Caco-2 (cell line): ENCODE data around the gene CYP46A1. TPM values are rescaled to one million over a fixed set of nuclear protein-coding genes. Genes with fewer than 3 reads are reported as not detected.
A peak's percentile ranks its signal among the peaks of the same experiment; 100 is the strongest.

ENCODE experiments used
- BruUV-seq: library from RNA; stranded (reverse); fragments of 400-500 nt; replicated peaks from 2 replicates; lab custom pipeline; 2021; lab: Mats Ljungman, UMichigan
- CTCF ChIA-PET: fragments of 300-600 bp; sonication (Branson Sonifier 250); formaldehyde crosslinking; loops from one replicate; lab custom pipeline; 2022; ENCODE audit warnings: antibody characterized with exemption; lab: Charles Lee
- POLR2A ChIA-PET: fragments of 300-600 bp; sonication (Branson Sonifier 250); formaldehyde crosslinking; loops from one replicate; lab custom pipeline; 2022; ENCODE audit warnings: antibody characterized with exemption; lab: Charles Lee
- DNase-seq, 2 experiments: peaks; one replicate each; pipeline versions ENCODE4 v3.0.0 to v3.0.0-alpha.2; 2020 to 2022
- H3K27me3 ChIP-seq: replicated peaks from 2 replicates; pipeline ENCODE4 v1.6.0; 2011; ENCODE audit warnings: low read length; ENCODE audit not compliant: control insufficient read depth, insufficient read depth
- H3K36me3 ChIP-seq: 2 replicates; pipeline ENCODE4 v1.5.1; 2011; ENCODE audit warnings: low read length; ENCODE audit not compliant: control insufficient read depth, insufficient read depth
- H3K4me1 ChIP-seq: fragments of 250-450 bp; sonication (Bioruptor Pico); 2 replicates; pipeline ENCODE4 v1.5.1; 2020; ENCODE audit warnings: mild to moderate bottlenecking
- H3K4me3 ChIP-seq: 2 replicates; pipeline ENCODE4 v1.5.1; 2011; ENCODE audit warnings: low read depth, mild to moderate bottlenecking, control low read depth, low read length
- H3K9me3 ChIP-seq: fragments of 250-450 bp; sonication (Bioruptor Pico); 2 replicates; pipeline ENCODE4 v1.5.1; 2020; ENCODE audit warnings: mild to moderate bottlenecking, moderate library complexity
- H3K27ac Mint-ChIP-seq: one replicate; pipeline ENCODE4 v1.8.0; 2022; ENCODE audit warnings: mixed read lengths; ENCODE audit not compliant: unreplicated experiment
- H3K27me3 Mint-ChIP-seq: one replicate; pipeline ENCODE4 v1.8.0; 2022; ENCODE audit warnings: mixed read lengths; ENCODE audit not compliant: insufficient read depth, unreplicated experiment
- H3K36me3 Mint-ChIP-seq: one replicate; pipeline ENCODE4 v1.8.0; 2022; ENCODE audit warnings: mild to moderate bottlenecking, mixed read lengths; ENCODE audit not compliant: insufficient read depth, unreplicated experiment
- H3K4me1 Mint-ChIP-seq: one replicate; pipeline ENCODE4 v1.8.0; 2022; ENCODE audit warnings: low read depth, mixed read lengths; ENCODE audit not compliant: unreplicated experiment
- H3K4me3 Mint-ChIP-seq: one replicate; pipeline ENCODE4 v1.8.0; 2022; ENCODE audit warnings: mild to moderate bottlenecking, moderate library complexity, mixed read lengths; ENCODE audit not compliant: unreplicated experiment
- H3K9me3 Mint-ChIP-seq: one replicate; pipeline ENCODE4 v1.8.0; 2022; ENCODE audit warnings: mixed read lengths; ENCODE audit not compliant: unreplicated experiment
- CTCF ChIP-seq, 2 experiments: fragments of 200-600 bp in 1 of 2; IDR thresholded peaks; 1 replicate in 1 of 2; 2 replicates in 1 of 2; pipeline versions ENCODE4 v1.5.1 to v1.8.0; 2011 to 2022; ENCODE audit warnings: antibody characterized with exemption in 1 of 2, control low read depth in 1 of 2, inconsistent platforms in 1 of 2, low read depth in 1 of 2, low read length in 1 of 2, mild to moderate bottlenecking in 1 of 2, moderate library complexity in 1 of 2; ENCODE audit not compliant: insufficient read depth in 1 of 2, severe bottlenecking in 1 of 2, unreplicated experiment in 1 of 2
- intact Hi-C: fragments of 100-400 bp; cut with micrococcal nuclease; formaldehyde crosslinking; loops from one replicate; pipeline ENCODE4 v1.10.0; 2022; ENCODE audit not compliant: unreplicated experiment
- total RNA-seq: library from RNA; stranded (reverse); gene quantifications from 2 replicates; pipeline ENCODE4 v1.2.3, GENCODE V29; 2022

Gene CYP46A1
- total RNA-seq, 1 experiment from 2014 or later = 0.09 TPM

- H3K27me3 Mint-ChIP-seq = peaks cover 4% of the 10 kb centered on the region
- no peak for TF ChIP-seq CTCF (IDR thresholded peaks at IDR 0.05; ENCODE audit: insufficient read depth in 1 of 2, low read depth in 1 of 2, low read length in 1 of 2, severe bottlenecking in 1 of 2, unreplicated experiment in 1 of 2)
- peaks cover 6% of the 10 kb centered on the region for H3K4me1 Mint-ChIP-seq
- Histone ChIP-seq H3K36me3 (no peaks in the 10 kb centered on the region), H3K27me3 (no peaks in the 10 kb centered on the region), H3K9me3 (no peaks in the 10 kb centered on the region), H3K4me3 (no peak overlapping the region), H3K4me1 (no peaks in the 10 kb centered on the region)
- no peak overlapping the region for H3K4me3 Mint-ChIP-seq
- peak overlapping the region; percentile 64 for H3K27ac Mint-ChIP-seq
- DNase-seq = no peak
- no peaks in the 10 kb centered on the region for H3K36me3 Mint-ChIP-seq
- intact Hi-C loops = no loop called here
- ChIA-PET CTCF (interaction anchor here (1.1 kb wide), 1 partner anchor 23 kb away, joined by 3 read pairs; no protein-coding TSS in a partner anchor), POLR2A (no interaction called here)
- no peaks in the 10 kb centered on the region for H3K9me3 Mint-ChIP-seq
- BruUV-seq = no TSS peak
Measured at GRCh38 chr14:99753225-99754140, 69.4 kb downstream of the CYP46A1 start.

DNA sequence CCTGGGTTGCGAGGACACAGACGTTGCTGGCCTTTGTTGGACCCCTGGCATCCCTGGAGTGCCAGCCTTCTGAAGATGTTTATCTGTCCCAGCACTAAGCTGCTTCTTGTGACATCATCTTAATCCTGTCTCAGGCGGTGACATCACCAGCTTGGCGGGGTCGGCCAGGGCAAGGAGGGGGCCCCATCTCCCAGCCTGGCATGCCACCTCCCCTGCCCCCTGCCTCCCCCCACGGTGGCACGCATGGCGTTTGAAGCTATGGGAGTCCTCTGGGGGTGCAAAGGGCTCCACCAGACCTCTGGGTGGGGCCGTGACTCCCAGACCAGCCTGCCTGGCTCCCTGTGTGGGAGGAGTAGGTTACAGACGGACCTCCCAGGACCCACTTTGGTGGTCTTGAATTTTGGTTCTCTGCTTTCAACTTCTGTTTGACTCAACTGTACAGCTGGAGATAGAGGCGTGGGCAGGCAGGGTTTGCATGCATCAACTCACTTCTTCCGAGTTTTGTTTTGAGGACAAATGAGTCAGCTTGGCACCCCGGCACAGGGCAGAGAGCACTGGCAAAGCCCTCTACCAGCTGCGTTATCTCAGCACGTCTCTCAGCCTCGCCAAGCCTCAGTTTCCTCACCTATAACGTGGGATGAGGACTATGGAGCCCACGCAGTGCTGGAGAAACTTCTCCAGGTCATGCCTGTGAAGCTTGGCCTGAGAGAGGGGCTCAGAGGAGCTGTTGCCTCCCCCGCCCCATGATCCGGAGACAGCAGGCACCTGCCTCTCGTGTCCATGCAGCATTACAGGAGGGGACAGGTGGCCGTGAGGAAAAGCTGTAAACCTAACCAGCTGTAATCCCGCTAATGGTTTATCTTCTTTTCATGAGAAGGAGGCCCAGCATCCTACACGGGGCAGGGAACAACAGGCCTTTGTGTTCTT lies 70.3 kb downstream of the CYP46A1 start:
- Mint-ChIP-seq H3K4me1 (peaks cover 6% of the 10 kb centered on the region), H3K36me3 (no peaks in the 10 kb centered on the region), H3K27me3 (peaks cover 4% of the 10 kb centered on the region), H3K4me3 (no peak overlapping the region), H3K27ac (no peak overlapping the region), H3K9me3 (no peaks in the 10 kb centered on the region)
- Histone ChIP-seq H3K4me3 (no peak overlapping the region), H3K9me3 (no peaks in the 10 kb centered on the region), H3K36me3 (no peaks in the 10 kb centered on the region), H3K27me3 (no peaks in the 10 kb centered on the region), H3K4me1 (no peaks in the 10 kb centered on the region)
- BruUV-seq = no TSS peak
- no peak for TF ChIP-seq CTCF (IDR thresholded peaks at IDR 0.05; ENCODE audit: insufficient read depth in 1 of 2, low read depth in 1 of 2, low read length in 1 of 2, severe bottlenecking in 1 of 2, unreplicated experiment in 1 of 2)
- CTCF ChIA-PET = interaction anchor here (1.0 to 1.1 kb wide), 2 partner anchors 23 to 24 kb away, joined by 3 to 5 read pairs; no protein-coding TSS in a partner anchor
- DNase-seq = no peak
- intact Hi-C loops = no loop called here
- POLR2A ChIA-PET = no interaction called here

GRCh38 chr14:99755068-99755405 lies 70.9 kb downstream of the CYP46A1 start:
- ChIA-PET POLR2A (no interaction called here), CTCF (interaction anchor here (1.0 kb wide), 1 partner anchor 24 kb away, joined by 5 read pairs; no protein-coding TSS in a partner anchor)
- Histone ChIP-seq H3K9me3 (no peaks in the 10 kb centered on the region), H3K4me3 (no peak overlapping the region), H3K36me3 (no peaks in the 10 kb centered on the region), H3K4me1 (no peaks in the 10 kb centered on the region), H3K27me3 (no peaks in the 10 kb centered on the region)
- no TSS peak for BruUV-seq
- Mint-ChIP-seq H3K36me3 (no peaks in the 10 kb centered on the region), H3K9me3 (no peaks in the 10 kb centered on the region), H3K4me3 (no peak overlapping the region), H3K27ac (no peak overlapping the region), H3K4me1 (peaks cover 6% of the 10 kb centered on the region), H3K27me3 (peaks cover 4% of the 10 kb centered on the region)
- intact Hi-C loops = no loop called here
- no peak for TF ChIP-seq CTCF (IDR thresholded peaks at IDR 0.05; ENCODE audit: insufficient read depth in 1 of 2, low read depth in 1 of 2, low read length in 1 of 2, severe bottlenecking in 1 of 2, unreplicated experiment in 1 of 2)
- DNase-seq = no peak
